GM12878 (cell line): Measurements from ENCODE around the gene TRHDE. TPM values are rescaled to one million over a fixed set of nuclear protein-coding genes. Genes with fewer than 3 reads are reported as not detected.

ENCODE experiments used
- ATAC-seq: fragments of 200-7000 bp; cut with Tn5 transposase; 3 replicates; pipeline ENCODE4 v1.9.1; 2020; ENCODE audit warnings: mild to moderate bottlenecking, moderate library complexity
- BruUV-seq: library from RNA; stranded (reverse); fragments of 400-500 nt; replicated peaks from 2 replicates; lab custom pipeline; 2021; lab: Mats Ljungman, UMichigan
- CTCF ChIA-PET: fragments of 300-600 bp; sonication (Branson Sonifier 250); formaldehyde crosslinking; extraction: SDS; loops from one replicate; lab custom pipeline; 2021; ENCODE audit warnings: inconsistent platforms; lab: Yijun Ruan, JAX
- POLR2A ChIA-PET: fragments of 350-600 bp; formaldehyde crosslinking; extraction: SDS; loops from one replicate; lab custom pipeline; 2021; ENCODE audit warnings: inconsistent platforms; lab: Charles Lee
- RAD21 ChIA-PET: fragments of 300-600 bp; sonication (Branson Sonifier 250); formaldehyde crosslinking; loops from one replicate; lab custom pipeline; 2023; ENCODE audit warnings: antibody characterized with exemption; ENCODE audit not compliant: unreplicated experiment; lab: Charles Lee
- SMC1A ChIA-PET: fragments of 300-600 bp; sonication (Branson Sonifier 250); formaldehyde crosslinking; loops from one replicate; lab custom pipeline; 2023; ENCODE audit not compliant: unreplicated experiment, uncharacterized antibody; lab: Charles Lee
- DNase-seq: peaks from one replicate; pipeline ENCODE4 v3.0.0-alpha.2; 2011; ENCODE audit warnings: low read depth, low spot score
- FAIRE-seq: peaks from 3 replicates; lab custom pipeline; 2011; peaks lifted over from hg19 to GRCh38; lab: Jason Lieb, UNC
- H2AFZ ChIP-seq: 2 replicates; pipeline ENCODE4 v1.6.0; 2011; ENCODE audit warnings: low read depth, low read length, control low read depth; ENCODE audit not compliant: control insufficient read depth
- H3K27ac ChIP-seq: 2 replicates; pipeline ENCODE4 v1.5.1; 2011; ENCODE audit warnings: control low read depth; ENCODE audit not compliant: control insufficient read depth, insufficient read depth
- H3K27me3 ChIP-seq, 2 experiments: replicated peaks in 1 of 2; 2 replicates each; pipeline versions ENCODE4 v1.6.0 to v1.6.1; 2011; ENCODE audit warnings: low read length in 1 of 2; ENCODE audit not compliant: control insufficient read depth in 2 of 2, insufficient read depth in 2 of 2
- H3K36me3 ChIP-seq, 2 experiments: 2 replicates each; pipeline ENCODE4 v1.5.1; 2011; ENCODE audit warnings: low read length in 1 of 2; ENCODE audit not compliant: control insufficient read depth in 2 of 2, insufficient read depth in 2 of 2
- H3K4me1 ChIP-seq: 2 replicates; pipeline ENCODE4 v1.6.1; 2011; ENCODE audit warnings: mild to moderate bottlenecking, low read length, moderate library complexity, mixed read lengths; ENCODE audit not compliant: control insufficient read depth, insufficient read depth
- H3K4me2 ChIP-seq: 2 replicates; pipeline ENCODE4 v1.6.0; 2011; ENCODE audit warnings: control low read depth; ENCODE audit not compliant: control insufficient read depth, insufficient read depth
- H3K4me3 ChIP-seq: fragments of 200-600 bp; sonication (generic); 2 replicates; pipeline ENCODE4 v1.5.1; 2016
- H3K79me2 ChIP-seq: 2 replicates; pipeline ENCODE4 v1.6.0; 2011; ENCODE audit warnings: low read length; ENCODE audit not compliant: control insufficient read depth, insufficient read depth
- H3K9ac ChIP-seq: 2 replicates; pipeline ENCODE4 v1.8.0; 2011; ENCODE audit warnings: low read length, control low read depth, mixed read lengths; ENCODE audit not compliant: control insufficient read depth, insufficient read depth
- H3K9me3 ChIP-seq: replicated peaks from 3 replicates; pipeline ENCODE4 v1.5.1; 2011; ENCODE audit warnings: mild to moderate bottlenecking, low read length; ENCODE audit not compliant: control insufficient read depth, insufficient read depth
- H4K20me1 ChIP-seq: 2 replicates; pipeline ENCODE4 v1.6.0; 2011; ENCODE audit not compliant: control insufficient read depth, insufficient read depth
- CEBPB ChIP-seq, 2 experiments: fragments of 150-350 bp in 1 of 2; IDR thresholded peaks; 2 replicates each; pipeline ENCODE4 v1.6.1; 2012 to 2014; ENCODE audit warnings: low read depth in 2 of 2, low read length in 2 of 2, borderline replicate concordance in 1 of 2, inconsistent platforms in 1 of 2
- RAD51 ChIP-seq: fragments of 450-650 bp; IDR thresholded peaks from 2 replicates; pipeline ENCODE4 v1.6.1; 2016; ENCODE audit warnings: moderate library complexity, mild to moderate bottlenecking, inconsistent platforms
- RBBP5 ChIP-seq: fragments of 200-600 bp; sonication (generic); conservative IDR thresholded peaks from 2 replicates; pipeline ENCODE4 v1.6.1; 2016
- SREBF1 ChIP-seq: IDR thresholded peaks from 2 replicates; pipeline ENCODE4 v1.6.1; 2012; ENCODE audit warnings: mild to moderate bottlenecking, low read length
- STAT3 ChIP-seq: IDR thresholded peaks from 2 replicates; pipeline ENCODE4 v1.6.1; 2011; ENCODE audit warnings: low read depth, low read length, improper control_type of control experiment
- WGBS: methylation state at CpG from one replicate; pipeline ENCODE4 v1.1.6; 2016; ENCODE audit warnings: low lambda C conversion rate; ENCODE audit not compliant: insufficient replicate concordance, insufficient coverage; ENCODE audit errors: missing lambda C conversion rate; 5-methylcytosine and 5-hydroxymethylcytosine counted together
- in situ Hi-C: fragments of 300-500 bp; cut with MboI; formaldehyde crosslinking; loops from 9 replicates; pipeline ENCODE4 v1.14.3; 2018; ENCODE audit warnings: mixed read lengths
- intact Hi-C: fragments of 100-400 bp; cut with micrococcal nuclease; formaldehyde crosslinking; loops from one replicate; pipeline ENCODE4 v1.14.2; 2022; ENCODE audit not compliant: unreplicated experiment
- polyA plus RNA-seq, 11 experiments: library from polyadenylated mRNA; depleted of rRNA in 4 of 11; unstranded in 6 of 11; stranded (reverse) in 5 of 11; fragments of >200 nt; fragmentation: Nextera tagmentation in 4 of 11; fragmentation: Illumina TruSeq in 1 of 11; extraction: Ambion mirVana in 4 of 11; extraction: Trizol in 1 of 11; gene quantifications; 1 replicate in 1 of 11; 2 replicates in 10 of 11; pipeline versions ENCODE4 v1.2.1 to v1.2.3, GENCODE V29; 2011 to 2016; ENCODE audit warnings: inconsistent platforms in 2 of 11, missing spikeins in 2 of 11, low read depth in 1 of 11
- total RNA-seq, 4 experiments: library from RNA; depleted of rRNA in 3 of 4; stranded (reverse); fragments of >200 nt in 3 of 4; fragmentation: Illumina TruSeq in 1 of 4; extraction: Trizol in 1 of 4; gene quantifications; 2 replicates each; pipeline versions ENCODE4 v1.2.1 to v1.2.3, GENCODE V29; 2013 to 2021
- TF ChIP-seq, protein P1 (sequence below): fragments of 450-650 bp; IDR thresholded peaks from 2 replicates; pipeline ENCODE4 v1.6.1; 2017; ENCODE audit warnings: borderline replicate concordance
- TF ChIP-seq, protein P2 (sequence below): IDR thresholded peaks from 2 replicates; pipeline ENCODE4 v1.6.1; 2011; ENCODE audit warnings: borderline replicate concordance, low read depth, mild to moderate bottlenecking, moderate library complexity, low read length; ENCODE audit not compliant: insufficient read depth, poor library complexity, severe bottlenecking
- TF ChIP-seq, protein P3 (sequence below): fragments of 450-650 bp; IDR thresholded peaks from 2 replicates; pipeline ENCODE4 v1.6.1; 2017; ENCODE audit warnings: mild to moderate bottlenecking
- TF ChIP-seq, protein P4 (sequence below): fragments of 150-350 bp; IDR thresholded peaks from 2 replicates; pipeline ENCODE4 v1.6.1; 2016; ENCODE audit warnings: low read depth, low read length

The TRHDE gene
- total and polyA plus RNA-seq, 10 of the 15 experiments (the other 5 are each of a cell fraction or from before 2014, with no cell fraction given) = not detected

DNA sequence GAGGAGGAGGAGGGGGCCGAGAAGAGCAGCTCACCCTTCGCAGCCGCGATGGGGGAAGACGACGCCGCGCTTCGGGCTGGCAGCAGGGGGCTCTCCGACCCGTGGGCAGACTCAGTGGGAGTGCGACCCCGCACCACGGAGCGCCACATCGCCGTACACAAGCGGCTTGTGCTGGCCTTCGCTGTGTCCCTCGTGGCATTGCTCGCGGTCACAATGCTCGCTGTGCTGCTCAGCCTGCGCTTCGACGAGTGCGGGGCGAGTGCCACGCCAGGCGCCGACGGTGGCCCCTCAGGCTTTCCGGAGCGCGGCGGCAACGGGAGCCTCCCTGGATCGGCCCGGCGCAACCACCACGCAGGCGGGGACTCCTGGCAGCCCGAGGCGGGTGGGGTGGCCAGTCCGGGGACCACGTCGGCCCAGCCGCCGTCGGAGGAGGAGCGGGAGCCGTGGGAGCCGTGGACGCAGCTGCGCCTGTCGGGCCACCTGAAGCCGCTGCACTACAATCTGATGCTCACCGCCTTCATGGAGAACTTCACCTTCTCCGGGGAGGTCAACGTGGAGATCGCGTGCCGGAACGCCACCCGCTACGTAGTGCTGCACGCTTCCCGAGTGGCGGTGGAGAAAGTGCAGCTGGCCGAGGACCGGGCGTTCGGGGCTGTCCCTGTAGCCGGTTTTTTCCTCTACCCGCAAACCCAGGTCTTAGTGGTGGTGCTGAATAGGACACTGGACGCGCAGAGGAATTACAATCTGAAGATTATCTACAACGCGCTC is 745 bp downstream of the TRHDE start (continued):
- TF ChIP-seq, protein P1, sequence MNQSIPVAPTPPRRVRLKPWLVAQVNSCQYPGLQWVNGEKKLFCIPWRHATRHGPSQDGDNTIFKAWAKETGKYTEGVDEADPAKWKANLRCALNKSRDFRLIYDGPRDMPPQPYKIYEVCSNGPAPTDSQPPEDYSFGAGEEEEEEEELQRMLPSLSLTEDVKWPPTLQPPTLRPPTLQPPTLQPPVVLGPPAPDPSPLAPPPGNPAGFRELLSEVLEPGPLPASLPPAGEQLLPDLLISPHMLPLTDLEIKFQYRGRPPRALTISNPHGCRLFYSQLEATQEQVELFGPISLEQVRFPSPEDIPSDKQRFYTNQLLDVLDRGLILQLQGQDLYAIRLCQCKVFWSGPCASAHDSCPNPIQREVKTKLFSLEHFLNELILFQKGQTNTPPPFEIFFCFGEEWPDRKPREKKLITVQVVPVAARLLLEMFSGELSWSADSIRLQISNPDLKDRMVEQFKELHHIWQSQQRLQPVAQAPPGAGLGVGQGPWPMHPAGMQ = no peak
- TF ChIP-seq SREBF1 (no peak), CEBPB (IDR thresholded peaks at IDR 0.05; ENCODE audit: borderline replicate concordance in 1 of 2, low read depth in 2 of 2, low read length in 2 of 2) (no peak)

DNA sequence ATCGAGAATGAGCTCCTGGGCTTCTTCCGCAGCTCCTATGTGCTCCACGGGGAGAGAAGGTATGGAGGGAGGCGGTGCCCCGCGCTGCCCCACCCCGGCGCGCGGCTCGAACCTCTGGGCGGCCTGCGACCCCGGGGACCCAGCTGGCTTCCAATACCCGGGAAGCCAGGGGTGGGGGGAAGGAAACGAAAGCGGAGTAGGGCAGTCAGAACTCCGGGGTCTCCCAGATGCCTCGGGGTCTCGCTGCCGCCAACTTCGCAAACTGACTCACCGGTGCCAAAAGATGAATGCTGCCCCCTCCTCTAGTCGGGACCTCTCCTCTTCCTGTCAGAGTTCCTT is 1.3 kb downstream of the TRHDE start:
- H3K9me3 ChIP-seq = no peaks in the 10 kb centered on the region
- no peak overlapping the region for H3K4me2 ChIP-seq
- intact Hi-C loops = no loop called here
- H3K79me2 ChIP-seq = no peaks in the 10 kb centered on the region
- FAIRE-seq (no peak), DNase-seq (no peak), ATAC-seq (no peak)
- CTCF ChIA-PET = no interaction called here
- no peak overlapping the region for H3K9ac ChIP-seq
- POLR2A ChIA-PET = no interaction called here
- H3K4me1 ChIP-seq = no peaks in the 10 kb centered on the region
- no peaks in the 10 kb centered on the region for H3K36me3 ChIP-seq
- SMC1A ChIA-PET = no interaction called here
- no TSS peak for BruUV-seq
- no peak overlapping the region for H2AFZ ChIP-seq
- in situ Hi-C loops = no loop called here
- TF ChIP-seq, protein P2, sequence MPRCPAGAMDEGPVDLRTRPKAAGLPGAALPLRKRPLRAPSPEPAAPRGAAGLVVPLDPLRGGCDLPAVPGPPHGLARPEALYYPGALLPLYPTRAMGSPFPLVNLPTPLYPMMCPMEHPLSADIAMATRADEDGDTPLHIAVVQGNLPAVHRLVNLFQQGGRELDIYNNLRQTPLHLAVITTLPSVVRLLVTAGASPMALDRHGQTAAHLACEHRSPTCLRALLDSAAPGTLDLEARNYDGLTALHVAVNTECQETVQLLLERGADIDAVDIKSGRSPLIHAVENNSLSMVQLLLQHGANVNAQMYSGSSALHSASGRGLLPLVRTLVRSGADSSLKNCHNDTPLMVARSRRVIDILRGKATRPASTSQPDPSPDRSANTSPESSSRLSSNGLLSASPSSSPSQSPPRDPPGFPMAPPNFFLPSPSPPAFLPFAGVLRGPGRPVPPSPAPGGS = no peak
- TF ChIP-seq, protein P3, sequence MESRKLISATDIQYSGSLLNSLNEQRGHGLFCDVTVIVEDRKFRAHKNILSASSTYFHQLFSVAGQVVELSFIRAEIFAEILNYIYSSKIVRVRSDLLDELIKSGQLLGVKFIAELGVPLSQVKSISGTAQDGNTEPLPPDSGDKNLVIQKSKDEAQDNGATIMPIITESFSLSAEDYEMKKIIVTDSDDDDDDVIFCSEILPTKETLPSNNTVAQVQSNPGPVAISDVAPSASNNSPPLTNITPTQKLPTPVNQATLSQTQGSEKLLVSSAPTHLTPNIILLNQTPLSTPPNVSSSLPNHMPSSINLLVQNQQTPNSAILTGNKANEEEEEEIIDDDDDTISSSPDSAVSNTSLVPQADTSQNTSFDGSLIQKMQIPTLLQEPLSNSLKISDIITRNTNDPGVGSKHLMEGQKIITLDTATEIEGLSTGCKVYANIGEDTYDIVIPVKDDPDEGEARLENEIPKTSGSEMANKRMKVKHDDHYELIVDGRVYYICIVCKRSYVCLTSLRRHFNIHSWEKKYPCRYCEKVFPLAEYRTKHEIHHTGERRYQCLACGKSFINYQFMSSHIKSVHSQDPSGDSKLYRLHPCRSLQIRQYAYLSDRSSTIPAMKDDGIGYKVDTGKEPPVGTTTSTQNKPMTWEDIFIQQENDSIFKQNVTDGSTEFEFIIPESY = no peak
- TF ChIP-seq, protein P4, sequence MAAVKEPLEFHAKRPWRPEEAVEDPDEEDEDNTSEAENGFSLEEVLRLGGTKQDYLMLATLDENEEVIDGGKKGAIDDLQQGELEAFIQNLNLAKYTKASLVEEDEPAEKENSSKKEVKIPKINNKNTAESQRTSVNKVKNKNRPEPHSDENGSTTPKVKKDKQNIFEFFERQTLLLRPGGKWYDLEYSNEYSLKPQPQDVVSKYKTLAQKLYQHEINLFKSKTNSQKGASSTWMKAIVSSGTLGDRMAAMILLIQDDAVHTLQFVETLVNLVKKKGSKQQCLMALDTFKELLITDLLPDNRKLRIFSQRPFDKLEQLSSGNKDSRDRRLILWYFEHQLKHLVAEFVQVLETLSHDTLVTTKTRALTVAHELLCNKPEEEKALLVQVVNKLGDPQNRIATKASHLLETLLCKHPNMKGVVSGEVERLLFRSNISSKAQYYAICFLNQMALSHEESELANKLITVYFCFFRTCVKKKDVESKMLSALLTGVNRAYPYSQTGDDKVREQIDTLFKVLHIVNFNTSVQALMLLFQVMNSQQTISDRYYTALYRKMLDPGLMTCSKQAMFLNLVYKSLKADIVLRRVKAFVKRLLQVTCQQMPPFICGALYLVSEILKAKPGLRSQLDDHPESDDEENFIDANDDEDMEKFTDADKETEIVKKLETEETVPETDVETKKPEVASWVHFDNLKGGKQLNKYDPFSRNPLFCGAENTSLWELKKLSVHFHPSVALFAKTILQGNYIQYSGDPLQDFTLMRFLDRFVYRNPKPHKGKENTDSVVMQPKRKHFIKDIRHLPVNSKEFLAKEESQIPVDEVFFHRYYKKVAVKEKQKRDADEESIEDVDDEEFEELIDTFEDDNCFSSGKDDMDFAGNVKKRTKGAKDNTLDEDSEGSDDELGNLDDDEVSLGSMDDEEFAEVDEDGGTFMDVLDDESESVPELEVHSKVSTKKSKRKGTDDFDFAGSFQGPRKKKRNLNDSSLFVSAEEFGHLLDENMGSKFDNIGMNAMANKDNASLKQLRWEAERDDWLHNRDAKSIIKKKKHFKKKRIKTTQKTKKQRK = no peak
- no peak for TF ChIP-seq RAD51
- no peak for TF ChIP-seq STAT3
- TF ChIP-seq RBBP5 = no peak
- no peak overlapping the region for H3K4me3 ChIP-seq
- H3K27ac ChIP-seq = no peak overlapping the region
- RAD21 ChIA-PET = no interaction called here
- 17% methylated on average over 23 of the region's 24 CpGs for WGBS
- peaks cover 9 to 10% of the 10 kb centered on the region in 2 experiments for H3K27me3 ChIP-seq
- H4K20me1 ChIP-seq = no peaks in the 10 kb centered on the region
